ENCODE data around the gene PSMC6. TPM values are rescaled to one million over a fixed set of nuclear protein-coding genes. Genes with fewer than 3 reads are reported as not detected.

PSMC6 gene
- total RNA-seq, 4 donors from 2014 or later: 63.1 to 103 (median 74.1) TPM

DNA sequence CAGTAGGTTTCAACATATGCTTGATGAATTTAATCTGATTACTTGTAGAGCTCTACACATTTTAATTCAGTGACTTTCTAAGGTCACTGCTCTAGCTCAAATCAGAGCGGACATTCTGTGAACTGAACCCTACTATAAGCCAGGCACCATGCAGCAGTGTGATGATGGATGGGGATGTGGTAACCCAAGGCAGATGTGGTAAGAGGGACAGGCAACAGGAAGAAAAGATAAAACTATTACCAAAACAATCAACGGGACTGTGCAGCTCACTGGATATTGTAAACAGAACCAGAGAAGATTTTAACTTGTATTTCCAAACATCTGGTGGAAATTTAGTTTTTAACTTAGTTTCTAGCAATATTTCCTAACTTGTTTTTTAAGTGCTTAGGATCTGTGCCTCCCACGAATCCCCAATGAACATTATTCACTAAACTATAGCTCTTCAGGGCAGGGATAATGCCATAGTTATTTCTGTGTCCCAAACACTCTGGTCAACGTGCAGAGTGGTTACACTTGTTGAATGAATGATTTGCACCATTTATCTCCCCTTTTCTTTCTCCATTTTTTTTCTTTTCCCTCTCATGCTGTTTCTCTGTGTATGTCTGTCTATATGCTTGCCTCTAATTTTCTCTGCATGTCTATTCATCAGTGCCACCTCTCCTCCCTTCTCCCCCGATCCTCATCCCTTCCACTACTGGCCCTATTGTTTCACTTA is 14.6 kb upstream of the PSMC6 start:
- H3K27me3 ChIP-seq: no peaks in the 10 kb centered on the region
- H3K9me3 ChIP-seq: no peaks in the 10 kb centered on the region
- H3K27ac ChIP-seq: no peak overlapping the region
- no peak overlapping the region for H3K4me3 ChIP-seq
- TF ChIP-seq POLR2A (IDR thresholded peaks at IDR 0.05): no peak
- TF ChIP-seq, protein P1, sequence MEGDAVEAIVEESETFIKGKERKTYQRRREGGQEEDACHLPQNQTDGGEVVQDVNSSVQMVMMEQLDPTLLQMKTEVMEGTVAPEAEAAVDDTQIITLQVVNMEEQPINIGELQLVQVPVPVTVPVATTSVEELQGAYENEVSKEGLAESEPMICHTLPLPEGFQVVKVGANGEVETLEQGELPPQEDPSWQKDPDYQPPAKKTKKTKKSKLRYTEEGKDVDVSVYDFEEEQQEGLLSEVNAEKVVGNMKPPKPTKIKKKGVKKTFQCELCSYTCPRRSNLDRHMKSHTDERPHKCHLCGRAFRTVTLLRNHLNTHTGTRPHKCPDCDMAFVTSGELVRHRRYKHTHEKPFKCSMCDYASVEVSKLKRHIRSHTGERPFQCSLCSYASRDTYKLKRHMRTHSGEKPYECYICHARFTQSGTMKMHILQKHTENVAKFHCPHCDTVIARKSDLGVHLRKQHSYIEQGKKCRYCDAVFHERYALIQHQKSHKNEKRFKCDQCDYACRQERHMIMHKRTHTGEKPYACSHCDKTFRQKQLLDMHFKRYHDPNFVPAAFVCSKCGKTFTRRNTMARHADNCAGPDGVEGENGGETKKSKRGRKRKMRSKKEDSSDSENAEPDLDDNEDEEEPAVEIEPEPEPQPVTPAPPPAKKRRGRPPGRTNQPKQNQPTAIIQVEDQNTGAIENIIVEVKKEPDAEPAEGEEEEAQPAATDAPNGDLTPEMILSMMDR (IDR thresholded peaks at IDR 0.05): no peak
- no peak for TF ChIP-seq POLR2AphosphoS5 (IDR thresholded peaks at IDR 0.05)
- no peak for TF ChIP-seq EP300 (IDR thresholded peaks at IDR 0.05)
- 60 to 79% methylated on average over 4 to 5 of the region's 5 CpGs for WGBS, 2 donors (ENCODE audit: low coverage in 1 of 2)
- no peaks in the 10 kb centered on the region for H3K36me3 ChIP-seq
- no peak for ATAC-seq
- peaks cover 0 to 48% (median 3%) of the 10 kb centered on the region in 3 donors for H3K4me1 ChIP-seq

- WGBS, 2 donors (ENCODE audit: low coverage in 1 of 2): 66% methylated on average over 2 of the region's 3 CpGs; no CpG with 5 or more reads in 1 of the 2 donors
- Histone ChIP-seq H3K9me3 (no peaks in the 10 kb centered on the region), H3K27ac (no peak overlapping the region), H3K36me3 (no peaks in the 10 kb centered on the region), H3K4me1 (peaks cover 0 to 48% (median 3%) of the 10 kb centered on the region in 3 donors), H3K27me3 (no peaks in the 10 kb centered on the region), H3K4me3 (no peak overlapping the region)
- no peak for ATAC-seq
- TF ChIP-seq EP300 (IDR thresholded peaks at IDR 0.05) (no peak), POLR2AphosphoS5 (IDR thresholded peaks at IDR 0.05) (no peak), POLR2A (IDR thresholded peaks at IDR 0.05) (no peak)
- TF ChIP-seq, protein P1 (IDR thresholded peaks at IDR 0.05): no peak
Observed at GRCh38 chr14:52693036-52693435, 14.0 kb upstream of the PSMC6 start.

DNA sequence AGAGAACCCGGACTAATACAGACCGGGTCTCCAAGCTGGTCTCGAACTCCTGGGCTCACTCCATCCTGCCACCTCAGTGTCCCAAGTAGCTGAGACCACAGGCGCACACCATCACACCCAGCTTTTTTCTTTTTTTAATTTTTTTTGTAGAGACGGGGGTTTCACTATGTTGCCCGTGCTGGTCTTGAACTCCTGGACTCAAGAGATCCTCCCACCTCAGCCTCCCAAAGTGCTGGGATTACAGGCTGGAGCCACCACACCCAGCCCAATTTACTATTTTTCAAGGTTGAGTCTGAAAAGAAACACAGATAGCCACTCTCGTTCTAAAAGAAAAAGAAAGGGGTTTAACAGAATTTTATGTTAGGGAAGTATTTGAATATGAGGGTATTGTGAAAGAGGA is 13.5 kb upstream of the PSMC6 start:
- no peaks in the 10 kb centered on the region for H3K27me3 ChIP-seq
- H3K9me3 ChIP-seq: no peaks in the 10 kb centered on the region
- H3K36me3 ChIP-seq: no peaks in the 10 kb centered on the region
- no peak overlapping the region for H3K4me3 ChIP-seq
- TF ChIP-seq POLR2A (IDR thresholded peaks at IDR 0.05) (no peak), POLR2AphosphoS5 (IDR thresholded peaks at IDR 0.05) (no peak), EP300 (IDR thresholded peaks at IDR 0.05) (no peak)
- TF ChIP-seq, protein P1 (IDR thresholded peaks at IDR 0.05): no peak
- peaks cover 0 to 48% (median 3%) of the 10 kb centered on the region in 3 donors for H3K4me1 ChIP-seq
- no peak for ATAC-seq
- no peak overlapping the region for H3K27ac ChIP-seq
- 81 to 93% methylated on average over 3 to 5 of the region's 7 CpGs for WGBS, 2 donors (ENCODE audit: low coverage in 1 of 2)

- 0 to 3% methylated on average over 8 to 10 of the region's 46 CpGs for WGBS, 2 donors (ENCODE audit: low coverage in 1 of 2)
- peak; percentile 20 for ATAC-seq
- Histone ChIP-seq H3K27me3 (no peaks in the 10 kb centered on the region), H3K4me3 (peak overlapping the region; percentile 72 to 79), H3K27ac (peak overlapping the region; percentile 80 to 97 (median 93)), H3K9me3 (no peaks in the 10 kb centered on the region), H3K36me3 (no peaks in the 10 kb centered on the region), H3K4me1 (peaks cover 0 to 48% (median 3%) of the 10 kb centered on the region in 3 donors)
- TF ChIP-seq POLR2AphosphoS5 (IDR thresholded peaks at IDR 0.05) (no peak), EP300 (IDR thresholded peaks at IDR 0.05) (no peak), POLR2A (IDR thresholded peaks at IDR 0.05) (no peak)
- TF ChIP-seq, protein P1 (IDR thresholded peaks at IDR 0.05): no peak
Observed at GRCh38 chr14:52694761-52695480, 12.1 kb upstream of the PSMC6 start.

All from gastroesophageal sphincter (tissue), 4 donors.